Colonic mucosa (tissue), 4 donors: ENCODE results near the gene LIN28A. TPM values are rescaled to one million over a fixed set of nuclear protein-coding genes. Genes with fewer than 3 reads are reported as not detected.
"Not testable (repeated sequence)": the region's sequence is repeated elsewhere in the genome, so short reads cannot be mapped to it uniquely, and the experiment has no call there.

Source experiments
- DNase-seq: peaks from one replicate; pipeline ENCODE4 v3.0.0-alpha.2; 2020
- H3K27ac ChIP-seq: fragments of 200-600 bp; one replicate; pipeline ENCODE4 v1.8.0; 2021
- H3K27me3 ChIP-seq: fragments of 200-600 bp; one replicate; pipeline ENCODE4 v1.8.0; 2021
- H3K36me3 ChIP-seq: fragments of 200-600 bp; one replicate; pipeline ENCODE4 v1.8.0; 2021
- H3K4me1 ChIP-seq: fragments of 200-600 bp; one replicate; pipeline ENCODE4 v1.8.0; 2021; ENCODE audit warnings: mild to moderate bottlenecking
- H3K4me3 ChIP-seq: fragments of 200-600 bp; one replicate; pipeline ENCODE4 v1.8.0; 2021
- H3K9ac ChIP-seq, 2 donors: one replicate each; pipeline ENCODE4 v1.7.0; 2013; ENCODE audit warnings: control low read depth in 2 of 2, low read depth in 2 of 2, low read length in 2 of 2
- H3K9me3 ChIP-seq: fragments of 200-600 bp; one replicate; pipeline ENCODE4 v1.8.0; 2021
- intact Hi-C: fragments of 100-400 bp; cut with DNase I; formaldehyde crosslinking; loops from one replicate; pipeline ENCODE4 v1.14.1; 2022
- total RNA-seq, 2 donors: library from RNA; stranded (reverse); fragmentation: NEBNext Ultra II Directional in 1 of 2; extraction: Animal tissue kit (Norgen Biotek cat#: 25700) in 1 of 2; gene quantifications; one replicate each; pipeline ENCODE4 v1.2.1, GENCODE V29; 2021
- TF ChIP-seq, protein P1 (sequence below): fragments of 200-600 bp; IDR thresholded peaks from one replicate; pipeline ENCODE4 v1.8.0; 2022; ENCODE audit warnings: antibody characterized with exemption, mild to moderate bottlenecking
- donor health status: healthy.
- donor health status: DM: no; HTN: no; CAD: no.
- donor health status: DM: no; HTN: no; CAD: no.

The LIN28A gene
- total RNA-seq, 2 donors from 2014 or later: 1.4 TPM; not detected in 1

DNA sequence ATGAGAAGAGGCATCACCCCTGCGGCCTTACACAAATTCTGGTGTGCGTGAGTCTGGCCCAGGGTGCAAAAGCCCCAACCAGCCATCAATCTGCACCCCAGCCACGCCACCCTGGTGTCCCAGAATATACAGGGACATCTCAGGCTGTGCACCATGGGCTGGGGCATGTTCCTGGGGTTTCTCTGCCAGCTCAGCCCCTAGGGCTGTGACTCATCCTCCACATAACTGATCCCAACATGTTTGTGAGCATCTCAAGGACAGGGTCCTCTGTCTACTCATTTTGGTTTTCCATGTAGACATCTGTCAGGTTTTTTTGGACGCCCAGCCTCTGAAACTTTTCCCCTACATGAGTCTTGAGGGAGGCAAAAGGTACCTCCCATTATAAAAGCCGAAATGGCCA, 38.6 kb upstream of the LIN28A start:
- Histone ChIP-seq H3K27ac (no peak overlapping the region), H3K36me3 (no peaks in the 10 kb centered on the region), H3K27me3 (no peaks in the 10 kb centered on the region), H3K9me3 (no peaks in the 10 kb centered on the region), H3K4me3 (no peak overlapping the region), H3K4me1 (no peaks in the 10 kb centered on the region), H3K9ac (no peak overlapping the region)
- DNase-seq: no peak
- intact Hi-C loops: no loop called here
- TF ChIP-seq, protein P1, sequence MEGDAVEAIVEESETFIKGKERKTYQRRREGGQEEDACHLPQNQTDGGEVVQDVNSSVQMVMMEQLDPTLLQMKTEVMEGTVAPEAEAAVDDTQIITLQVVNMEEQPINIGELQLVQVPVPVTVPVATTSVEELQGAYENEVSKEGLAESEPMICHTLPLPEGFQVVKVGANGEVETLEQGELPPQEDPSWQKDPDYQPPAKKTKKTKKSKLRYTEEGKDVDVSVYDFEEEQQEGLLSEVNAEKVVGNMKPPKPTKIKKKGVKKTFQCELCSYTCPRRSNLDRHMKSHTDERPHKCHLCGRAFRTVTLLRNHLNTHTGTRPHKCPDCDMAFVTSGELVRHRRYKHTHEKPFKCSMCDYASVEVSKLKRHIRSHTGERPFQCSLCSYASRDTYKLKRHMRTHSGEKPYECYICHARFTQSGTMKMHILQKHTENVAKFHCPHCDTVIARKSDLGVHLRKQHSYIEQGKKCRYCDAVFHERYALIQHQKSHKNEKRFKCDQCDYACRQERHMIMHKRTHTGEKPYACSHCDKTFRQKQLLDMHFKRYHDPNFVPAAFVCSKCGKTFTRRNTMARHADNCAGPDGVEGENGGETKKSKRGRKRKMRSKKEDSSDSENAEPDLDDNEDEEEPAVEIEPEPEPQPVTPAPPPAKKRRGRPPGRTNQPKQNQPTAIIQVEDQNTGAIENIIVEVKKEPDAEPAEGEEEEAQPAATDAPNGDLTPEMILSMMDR: no peak

DNA sequence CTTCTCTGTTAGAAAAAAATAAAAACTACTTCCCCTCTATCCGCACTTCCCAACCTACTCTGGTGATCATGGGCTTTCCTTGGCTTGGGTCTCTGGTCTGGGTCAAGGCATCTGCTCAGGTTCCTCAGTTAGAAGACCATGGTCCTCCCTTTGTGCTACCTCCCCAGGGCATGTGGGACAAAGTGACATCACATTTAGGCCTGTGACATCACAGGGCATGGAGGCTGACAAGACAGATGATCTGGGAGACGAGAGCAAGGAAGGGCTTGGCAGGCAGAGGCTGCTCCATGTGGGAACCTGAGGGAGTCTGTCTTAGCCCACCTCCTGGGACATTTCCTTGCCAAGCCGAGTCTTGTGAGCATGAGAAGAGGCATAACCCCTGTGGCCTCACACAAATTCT, 38.0 kb upstream of the LIN28A start, which contains the start of gene ZNF683:
Gene ZNF683, minus strand, starts transcription at position 140 of the 400 bp plus-strand sequence. CDS start 4,179 bp downstream, outside the sequence.
- H3K4me3 ChIP-seq, intact Hi-C loops, DNase-seq, H3K27me3 ChIP-seq, H3K9me3 ChIP-seq, H3K36me3 ChIP-seq, H3K4me1 ChIP-seq, H3K9ac ChIP-seq, H3K27ac ChIP-seq: not testable (repeated sequence)

DNA sequence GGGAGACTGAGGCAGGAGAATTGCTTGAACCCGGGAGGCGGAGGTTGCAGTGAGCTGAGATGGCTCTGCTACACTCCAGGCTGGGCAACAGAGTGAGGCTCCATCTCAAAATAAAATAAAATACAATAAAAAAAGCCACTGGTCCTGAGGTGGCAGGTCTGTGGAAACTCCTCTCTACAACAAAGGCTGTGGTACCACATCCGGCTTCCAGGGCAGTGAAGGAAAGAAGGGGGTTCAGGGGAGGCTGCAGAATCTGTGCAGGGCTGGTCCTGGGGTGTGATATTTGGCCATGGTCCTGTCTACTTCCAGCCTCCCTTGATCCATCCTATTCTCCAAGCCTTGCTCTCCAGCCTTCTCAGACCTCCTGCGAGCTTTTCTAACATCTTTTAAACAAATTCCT, 37.3 kb upstream of the LIN28A start:
- Histone ChIP-seq H3K36me3 (no peaks in the 10 kb centered on the region), H3K27me3 (no peaks in the 10 kb centered on the region), H3K27ac (no peak overlapping the region), H3K4me1 (peaks cover 1% of the 10 kb centered on the region), H3K9ac (no peak overlapping the region), H3K9me3 (no peaks in the 10 kb centered on the region), H3K4me3 (no peak overlapping the region)
- TF ChIP-seq, protein P1: no peak
- intact Hi-C loops: no loop called here
- DNase-seq: no peak

DNA sequence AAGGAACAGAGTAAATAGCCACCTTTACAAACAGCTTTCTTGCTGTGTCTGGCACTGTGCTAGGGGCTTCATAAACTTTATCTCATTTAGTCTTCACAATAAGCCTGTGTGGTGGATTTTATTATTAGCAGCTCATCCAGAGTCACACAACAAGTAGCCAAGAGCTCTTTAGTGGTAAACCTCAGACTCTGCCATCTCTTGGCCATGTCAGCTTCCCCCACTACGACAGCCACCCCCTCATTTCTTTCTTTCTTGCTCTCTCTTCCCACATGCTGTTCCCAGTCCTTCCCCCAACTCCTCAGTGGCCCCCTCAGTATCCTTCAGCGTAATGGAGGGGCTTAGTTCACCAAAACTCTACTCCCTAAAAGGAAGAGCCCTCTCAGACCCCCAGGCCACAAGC, 36.8 kb upstream of the LIN28A start:
- intact Hi-C loops: no loop called here
- TF ChIP-seq, protein P1: no peak

DNA sequence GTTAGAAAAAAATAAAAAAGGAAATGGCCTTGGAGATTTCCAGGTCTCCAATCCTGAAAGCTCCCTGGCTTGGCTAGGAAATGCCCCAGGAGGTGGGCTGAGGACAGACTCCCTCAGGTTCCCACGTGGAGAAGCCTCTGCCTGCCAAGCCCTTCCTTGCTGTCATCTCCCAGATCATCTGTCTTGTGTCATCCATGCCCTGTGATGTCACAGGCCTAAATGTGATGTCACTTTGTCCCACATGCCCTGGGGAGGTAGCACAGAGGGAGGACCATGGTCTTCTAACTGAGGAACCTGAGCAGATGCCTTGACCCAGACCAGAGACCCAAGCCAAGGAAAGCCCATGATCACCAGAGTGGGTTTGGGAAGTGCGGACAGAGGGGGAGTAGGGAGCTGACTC, 36.3 kb upstream of the LIN28A start:
- H3K9me3 ChIP-seq, H3K27me3 ChIP-seq: not testable (repeated sequence)

More for the DNA sequence above, 36.8 kb upstream of the LIN28A start:
- Histone ChIP-seq H3K9me3 (no peaks in the 10 kb centered on the region), H3K4me1 (peaks cover 6% of the 10 kb centered on the region), H3K27ac (no peak overlapping the region), H3K4me3 (no peak overlapping the region), H3K36me3 (no peaks in the 10 kb centered on the region), H3K27me3 (no peaks in the 10 kb centered on the region), H3K9ac (no peak overlapping the region)
- DNase-seq: no peak

DNA sequence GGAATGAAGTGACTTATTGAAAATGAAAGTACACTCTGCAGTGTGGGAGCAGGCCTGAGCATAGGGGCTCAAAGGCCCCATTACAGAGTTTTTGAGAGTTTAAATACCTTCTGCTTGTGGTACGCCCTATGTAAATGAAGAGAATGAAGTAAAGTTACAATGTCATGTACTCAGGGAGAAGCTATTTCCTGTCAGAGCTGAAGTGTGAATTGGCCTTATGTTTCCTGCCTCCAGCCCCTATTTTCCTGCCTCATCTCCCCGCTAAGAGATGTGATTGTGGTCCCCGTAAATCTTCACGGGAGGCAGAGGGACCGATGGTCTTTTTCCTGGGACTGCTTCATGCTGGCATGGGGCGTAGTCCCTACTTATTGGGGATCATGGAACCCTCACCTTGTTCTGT, 35.5 kb upstream of the LIN28A start:
- Histone ChIP-seq H3K4me3 (no peak overlapping the region), H3K36me3 (no peaks in the 10 kb centered on the region), H3K27me3 (no peaks in the 10 kb centered on the region), H3K27ac (no peak overlapping the region), H3K4me1 (peaks cover 6% of the 10 kb centered on the region), H3K9ac (no peak overlapping the region), H3K9me3 (no peaks in the 10 kb centered on the region)
- intact Hi-C loops: no loop called here
- TF ChIP-seq, protein P1: no peak
- no peak for DNase-seq

More for the DNA sequence above, 36.3 kb upstream of the LIN28A start:
- DNase-seq, H3K27ac ChIP-seq, H3K4me1 ChIP-seq, H3K36me3 ChIP-seq, H3K4me3 ChIP-seq, intact Hi-C loops, H3K9ac ChIP-seq: not testable (repeated sequence)
